ENCODE results near the gene SLCO3A1.

SLCO3A1 gene

DNA sequence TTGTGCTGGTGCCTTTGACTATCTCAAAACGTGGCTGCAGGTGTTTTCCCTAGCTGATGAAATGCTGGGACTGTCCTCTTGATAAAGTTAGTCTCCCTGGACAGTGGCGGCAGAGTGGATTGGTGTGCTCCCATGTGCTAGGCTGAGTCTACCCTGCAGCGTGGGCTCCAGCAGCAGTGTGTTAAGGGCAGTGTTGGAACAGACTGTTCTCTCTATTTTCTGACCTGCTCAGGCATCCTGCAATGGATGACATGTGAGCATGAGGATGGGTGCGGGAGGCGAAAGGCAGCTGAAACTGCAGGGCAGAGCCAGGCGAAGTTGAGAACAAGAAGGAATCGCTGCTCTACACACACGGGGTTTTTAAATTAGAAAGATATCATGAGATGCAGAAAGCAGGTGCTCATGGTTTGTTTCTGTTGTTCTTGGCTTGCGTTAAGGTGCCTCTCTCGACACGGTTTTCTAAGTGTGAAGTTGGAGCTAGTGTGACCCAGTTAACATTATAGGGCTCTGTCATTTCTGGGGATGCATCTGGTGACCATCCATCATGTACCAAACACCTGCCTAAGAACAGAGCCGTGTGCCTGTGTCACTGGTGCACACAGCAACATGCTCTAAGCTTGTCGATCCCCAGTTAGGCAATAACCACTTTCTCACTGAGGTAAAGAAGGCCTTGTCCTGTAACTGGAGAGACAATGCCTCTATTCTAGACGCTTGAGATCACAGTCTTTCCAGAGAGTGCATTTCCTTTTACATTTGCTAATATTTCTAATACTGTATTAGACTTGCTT lies 44.3 kb downstream of the SLCO3A1 start:
- H3K4me3 ChIP-seq (ENCODE audit: low read depth, low read length), result no peak overlapping the region
- H3K36me3 ChIP-seq, result no peaks in the 10 kb centered on the region
- no peak for TF ChIP-seq CTCF (IDR thresholded peaks at IDR 0.05; ENCODE audit: low read depth, low read length)
- no peak overlapping the region for H3K27ac ChIP-seq
- H3K27me3 ChIP-seq (ENCODE audit: insufficient read depth, low read depth, severe bottlenecking), result peaks cover 54% of the 10 kb centered on the region
- H3K9me3 ChIP-seq (ENCODE audit: severe bottlenecking), result peaks cover 3% of the 10 kb centered on the region
- no peak for DNase-seq

- no peak overlapping the region for H3K27ac ChIP-seq
- H3K9me3 ChIP-seq (ENCODE audit: severe bottlenecking), result peaks cover 3% of the 10 kb centered on the region
- no peak for DNase-seq
- no peak for TF ChIP-seq CTCF (IDR thresholded peaks at IDR 0.05; ENCODE audit: low read depth, low read length)
- peaks cover 49% of the 10 kb centered on the region for H3K27me3 ChIP-seq (ENCODE audit: insufficient read depth, low read depth, severe bottlenecking)
- H3K36me3 ChIP-seq, result no peaks in the 10 kb centered on the region
- H3K4me3 ChIP-seq (ENCODE audit: low read depth, low read length), result no peak overlapping the region
Observed at GRCh38 chr15:91898843-91899242, 45.3 kb downstream of the SLCO3A1 start.

DNA sequence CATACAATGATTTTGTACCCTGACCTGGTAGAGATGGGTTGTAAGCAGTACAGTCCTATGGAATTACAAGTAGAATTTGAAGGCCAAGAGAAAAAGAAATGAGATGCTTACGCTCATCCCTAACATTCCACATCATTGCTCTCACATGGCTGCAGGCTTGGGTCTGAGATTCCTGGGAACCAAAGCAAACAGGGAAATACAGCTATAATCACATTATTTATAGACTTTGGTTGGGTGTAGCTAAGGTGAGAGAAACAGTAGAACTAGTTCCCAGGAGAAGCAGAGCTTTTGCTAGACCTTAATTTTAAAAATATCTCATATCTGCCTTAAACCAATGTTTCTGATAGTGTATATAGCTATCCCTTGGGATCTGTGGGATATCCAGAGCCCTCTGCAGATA lies 51.4 kb downstream of the SLCO3A1 start:
- Histone ChIP-seq H3K4me3 (ENCODE audit: low read depth, low read length) (no peak overlapping the region), H3K27me3 (ENCODE audit: insufficient read depth, low read depth, severe bottlenecking) (peaks cover 60% of the 10 kb centered on the region), H3K36me3 (no peaks in the 10 kb centered on the region), H3K9me3 (ENCODE audit: severe bottlenecking) (peaks cover 3% of the 10 kb centered on the region), H3K27ac (no peak overlapping the region)
- DNase-seq, result no peak
- no peak for TF ChIP-seq CTCF (IDR thresholded peaks at IDR 0.05; ENCODE audit: low read depth, low read length)

DNA sequence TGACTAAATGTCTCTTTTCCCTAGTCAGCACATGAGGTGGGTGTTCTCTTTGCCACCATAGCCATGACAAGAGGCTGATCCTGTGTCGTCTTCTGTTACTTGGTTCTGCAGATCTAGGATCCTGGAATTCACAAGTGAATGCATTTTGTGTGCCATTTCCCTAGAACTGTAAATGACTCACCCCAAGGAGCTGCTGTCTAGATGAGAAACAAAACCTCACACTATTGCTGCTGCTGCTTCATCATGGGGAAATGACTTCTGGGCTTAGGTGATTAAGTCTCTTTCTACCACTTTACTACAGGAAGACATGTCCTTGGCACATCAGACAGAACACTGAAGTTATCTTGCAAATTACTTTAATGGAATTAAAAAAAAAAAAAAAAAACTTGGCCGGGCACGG lies 54.9 kb downstream of the SLCO3A1 start:
- H3K36me3 ChIP-seq, result no peaks in the 10 kb centered on the region
- no peak for TF ChIP-seq CTCF (IDR thresholded peaks at IDR 0.05; ENCODE audit: low read depth, low read length)
- no peaks in the 10 kb centered on the region for H3K9me3 ChIP-seq (ENCODE audit: severe bottlenecking)
- H3K27me3 ChIP-seq (ENCODE audit: insufficient read depth, low read depth, severe bottlenecking), result peaks cover 66% of the 10 kb centered on the region
- no peak overlapping the region for H3K27ac ChIP-seq
- no peak for DNase-seq
- H3K4me3 ChIP-seq (ENCODE audit: low read depth, low read length), result no peak overlapping the region

- no peaks in the 10 kb centered on the region for H3K36me3 ChIP-seq
- TF ChIP-seq CTCF (IDR thresholded peaks at IDR 0.05; ENCODE audit: low read depth, low read length), result no peak
Observed at GRCh38 chr15:91909111-91909510, 55.6 kb downstream of the SLCO3A1 start.

GRCh38 chr15:91909574-91909973 lies 56.1 kb downstream of the SLCO3A1 start:
- no peak for TF ChIP-seq CTCF (IDR thresholded peaks at IDR 0.05; ENCODE audit: low read depth, low read length)
- Histone ChIP-seq H3K9me3 (ENCODE audit: severe bottlenecking) (no peaks in the 10 kb centered on the region), H3K27ac (no peak overlapping the region), H3K36me3 (no peaks in the 10 kb centered on the region), H3K4me3 (ENCODE audit: low read depth, low read length) (no peak overlapping the region), H3K27me3 (ENCODE audit: insufficient read depth, low read depth, severe bottlenecking) (peaks cover 72% of the 10 kb centered on the region)
- no peak for DNase-seq

More at GRCh38 chr15:91909111-91909510, 55.6 kb downstream of the SLCO3A1 start:
- no peak overlapping the region for H3K4me3 ChIP-seq (ENCODE audit: low read depth, low read length)
- H3K27ac ChIP-seq, result no peak overlapping the region
- H3K27me3 ChIP-seq (ENCODE audit: insufficient read depth, low read depth, severe bottlenecking), result peaks cover 74% of the 10 kb centered on the region
- no peak for DNase-seq
- no peaks in the 10 kb centered on the region for H3K9me3 ChIP-seq (ENCODE audit: severe bottlenecking)

All from WERI-Rb-1 (cell line).